ENCODE results near the gene SSBP2.

DNA sequence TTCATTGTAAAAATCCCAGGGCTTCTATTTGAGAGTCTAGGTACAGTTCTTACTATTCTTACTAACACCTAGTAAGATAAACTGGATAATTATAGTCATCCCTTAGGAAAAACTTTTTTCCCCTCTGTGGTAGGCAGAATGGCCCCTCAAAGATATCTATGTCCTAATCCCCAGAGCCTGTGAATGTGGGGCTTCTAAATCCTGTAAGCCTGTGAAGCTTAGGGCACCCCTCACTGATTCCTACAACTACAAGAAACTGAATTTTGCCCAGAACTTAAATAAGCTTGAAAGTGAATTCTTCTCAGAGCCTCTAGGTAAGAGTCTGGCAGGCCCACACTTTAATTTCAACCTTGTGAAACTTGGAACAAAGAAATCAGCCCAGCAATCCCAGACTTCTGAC lies 226.9 kb downstream of the SSBP2 start:
- TF ChIP-seq POLR2AphosphoS5 (IDR thresholded peaks at IDR 0.05), result no peak
- TF ChIP-seq, protein P1, sequence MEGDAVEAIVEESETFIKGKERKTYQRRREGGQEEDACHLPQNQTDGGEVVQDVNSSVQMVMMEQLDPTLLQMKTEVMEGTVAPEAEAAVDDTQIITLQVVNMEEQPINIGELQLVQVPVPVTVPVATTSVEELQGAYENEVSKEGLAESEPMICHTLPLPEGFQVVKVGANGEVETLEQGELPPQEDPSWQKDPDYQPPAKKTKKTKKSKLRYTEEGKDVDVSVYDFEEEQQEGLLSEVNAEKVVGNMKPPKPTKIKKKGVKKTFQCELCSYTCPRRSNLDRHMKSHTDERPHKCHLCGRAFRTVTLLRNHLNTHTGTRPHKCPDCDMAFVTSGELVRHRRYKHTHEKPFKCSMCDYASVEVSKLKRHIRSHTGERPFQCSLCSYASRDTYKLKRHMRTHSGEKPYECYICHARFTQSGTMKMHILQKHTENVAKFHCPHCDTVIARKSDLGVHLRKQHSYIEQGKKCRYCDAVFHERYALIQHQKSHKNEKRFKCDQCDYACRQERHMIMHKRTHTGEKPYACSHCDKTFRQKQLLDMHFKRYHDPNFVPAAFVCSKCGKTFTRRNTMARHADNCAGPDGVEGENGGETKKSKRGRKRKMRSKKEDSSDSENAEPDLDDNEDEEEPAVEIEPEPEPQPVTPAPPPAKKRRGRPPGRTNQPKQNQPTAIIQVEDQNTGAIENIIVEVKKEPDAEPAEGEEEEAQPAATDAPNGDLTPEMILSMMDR (IDR thresholded peaks at IDR 0.05), result no peak
